ELR (cell line): ENCODE results near the gene B3GNT9.

ENCODE experiments used
- DNase-seq: peaks from one replicate; pipeline ENCODE4 v3.0.0-alpha.2; 2015; ENCODE audit warnings: low read depth

Gene B3GNT9

DNA sequence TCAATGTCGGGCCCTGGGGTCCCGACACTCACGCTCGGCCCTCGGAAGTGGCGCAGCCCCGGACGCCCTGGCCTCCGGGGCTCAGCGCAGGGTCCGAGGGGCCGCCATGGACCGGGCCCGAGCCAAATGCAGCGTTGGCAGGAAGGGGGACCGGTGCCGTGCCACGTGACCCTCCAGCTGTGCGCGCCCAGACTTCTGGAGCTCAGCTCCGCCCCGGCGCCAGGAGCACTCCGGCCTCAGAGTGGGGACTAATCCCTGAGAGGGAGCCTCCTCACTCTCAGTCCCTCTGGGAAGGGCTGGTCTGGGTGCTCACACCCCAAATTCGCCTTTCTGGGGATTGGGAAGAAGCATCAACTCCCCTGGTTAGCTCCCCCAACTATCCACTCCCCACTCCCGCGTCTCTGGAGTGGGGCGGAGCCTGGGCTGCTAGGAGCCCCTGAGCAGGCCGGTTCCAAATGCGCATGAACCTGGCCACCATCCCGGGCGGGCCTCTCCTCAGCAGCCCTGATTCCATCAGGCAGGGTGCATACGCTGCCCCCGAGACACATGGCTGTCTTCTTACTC is at the start of gene B3GNT9:
Gene B3GNT9 (minus strand): TSS at position 166 of the 564 bp plus-strand sequence. CDS start 513 bp downstream, outside the sequence.
- DNase-seq = peak; percentile 83

GRCh38 chr16:67200491-67200890 is 49.7 kb upstream of the B3GNT9 start:
- no peak for DNase-seq

- DNase-seq = no peak
Observed at GRCh38 chr16:67199808-67200198, 49.0 kb upstream of the B3GNT9 start.

GRCh38 chr16:67199011-67199807 is 48.4 kb upstream of the B3GNT9 start, which contains the start of gene ELMO3:
Gene ELMO3, plus strand, starts transcription at chr16:67199131. Its CDS starts 196 bp downstream, at chr16:67199327.
- DNase-seq = no peak

GRCh38 chr16:67198238-67198734 is 47.5 kb upstream of the B3GNT9 start:
- peak; percentile 46 for DNase-seq

GRCh38 chr16:67197704-67198103 is 46.9 kb upstream of the B3GNT9 start:
- no peak for DNase-seq

DNA sequence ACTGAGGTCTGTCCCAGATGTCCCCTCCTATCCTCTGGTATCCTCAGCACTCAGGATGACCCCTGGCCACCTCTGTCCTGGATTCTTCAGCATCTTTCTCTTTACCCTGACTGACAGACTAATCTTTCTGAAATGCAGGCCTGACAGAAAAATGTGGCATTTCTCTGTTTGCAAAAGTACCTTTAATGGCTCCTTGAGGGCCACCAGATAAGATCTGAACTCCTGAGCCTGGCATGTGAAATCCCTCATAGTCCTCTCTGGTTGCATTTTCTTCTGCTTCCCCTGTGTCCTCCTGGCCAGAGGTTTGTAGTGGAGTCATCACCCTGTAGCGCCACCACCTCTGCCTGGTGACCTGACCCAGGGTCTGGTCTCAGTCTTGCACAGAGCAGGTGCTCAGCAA is 46.1 kb upstream of the B3GNT9 start:
- no peak for DNase-seq

- no peak for DNase-seq
Observed at GRCh38 chr16:67195676-67196075, 44.9 kb upstream of the B3GNT9 start.

DNA sequence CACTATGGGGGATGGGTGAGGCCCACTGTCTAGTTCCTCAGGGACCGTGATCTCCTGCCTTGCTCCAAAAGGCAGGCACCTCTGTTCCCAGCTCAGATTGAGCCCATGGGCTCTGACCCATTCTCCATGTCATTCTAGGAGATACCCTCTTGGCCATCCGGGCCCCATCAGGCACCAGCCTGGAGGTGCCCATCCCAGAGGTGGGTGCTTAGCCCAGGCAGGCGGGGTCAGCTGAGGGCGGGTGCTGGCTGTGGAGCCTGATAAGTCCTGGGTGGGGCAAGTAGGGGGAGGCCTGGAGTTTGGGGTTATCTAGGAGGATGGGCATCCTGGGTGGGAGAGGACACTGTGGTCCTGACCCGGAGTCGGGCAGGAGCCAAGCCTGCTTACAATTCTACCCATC is 43.5 kb upstream of the B3GNT9 start:
- DNase-seq = no peak

DNA sequence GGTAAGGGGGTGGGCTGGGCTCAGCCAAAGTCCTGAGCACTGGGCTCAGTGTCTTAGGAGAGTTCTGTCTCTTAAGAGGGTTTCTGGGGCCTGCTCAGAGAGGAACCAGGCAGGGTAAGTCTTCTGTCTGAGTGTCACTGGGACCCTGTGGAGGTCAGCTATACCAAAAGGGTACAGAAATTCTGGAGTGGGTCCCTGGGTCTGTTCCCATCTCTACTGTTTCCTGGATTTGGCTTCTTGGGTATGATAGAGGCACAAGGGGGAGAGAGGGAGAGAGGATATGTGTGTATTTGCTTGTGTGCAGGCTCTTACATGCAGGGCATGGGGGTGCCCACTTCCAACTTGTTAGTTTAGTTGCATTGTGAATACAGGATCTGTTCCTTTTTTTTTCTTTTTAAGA is 42.7 kb upstream of the B3GNT9 start:
- DNase-seq = no peak

- no peak for DNase-seq
Observed at GRCh38 chr16:67192781-67193361, 42.1 kb upstream of the B3GNT9 start.

GRCh38 chr16:67191995-67192681 is 41.3 kb upstream of the B3GNT9 start, which contains the start of gene E2F4:
Gene E2F4, plus strand, starts transcription at chr16:67192155. Its CDS starts 73 bp downstream, at chr16:67192228.
- DNase-seq = peak; percentile 96

DNA sequence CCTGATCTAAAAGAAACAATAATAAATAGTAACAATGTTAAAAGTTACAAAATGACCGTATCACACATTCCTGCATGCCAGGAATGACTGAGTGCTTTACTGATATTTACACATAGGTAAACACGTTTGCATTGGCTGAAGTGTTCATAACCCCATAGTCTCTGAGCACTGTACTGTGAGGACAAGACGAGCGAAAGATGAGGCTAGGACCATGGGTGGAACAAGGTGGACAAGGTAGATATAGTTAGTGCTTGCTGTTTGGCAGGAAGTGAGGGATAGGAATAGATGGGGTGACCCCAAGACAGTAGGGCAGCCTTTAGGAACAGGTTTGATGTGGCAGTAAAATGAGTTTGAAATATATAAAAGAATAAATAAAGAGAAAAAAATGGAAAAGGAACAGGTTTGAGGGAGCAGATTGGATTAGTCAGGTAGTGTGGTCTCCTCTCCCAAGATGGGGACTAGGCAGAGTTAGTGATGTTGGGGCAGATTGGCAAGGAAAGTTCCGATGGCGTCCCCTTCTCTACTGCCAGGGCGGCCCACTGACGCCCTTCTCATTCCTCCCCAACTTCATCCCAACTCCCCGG is 40.7 kb upstream of the B3GNT9 start:
- no peak for DNase-seq

GRCh38 chr16:67190448-67191399 is 39.9 kb upstream of the B3GNT9 start:
- peak; percentile 59 for DNase-seq

- DNase-seq = no peak
Observed at GRCh38 chr16:67190041-67190440, 39.2 kb upstream of the B3GNT9 start, which contains the start of gene EXOC3L1. Gene EXOC3L1, minus strand, starts transcription at chr16:67190136. Its CDS starts 460 bp downstream, at chr16:67189676.

DNA sequence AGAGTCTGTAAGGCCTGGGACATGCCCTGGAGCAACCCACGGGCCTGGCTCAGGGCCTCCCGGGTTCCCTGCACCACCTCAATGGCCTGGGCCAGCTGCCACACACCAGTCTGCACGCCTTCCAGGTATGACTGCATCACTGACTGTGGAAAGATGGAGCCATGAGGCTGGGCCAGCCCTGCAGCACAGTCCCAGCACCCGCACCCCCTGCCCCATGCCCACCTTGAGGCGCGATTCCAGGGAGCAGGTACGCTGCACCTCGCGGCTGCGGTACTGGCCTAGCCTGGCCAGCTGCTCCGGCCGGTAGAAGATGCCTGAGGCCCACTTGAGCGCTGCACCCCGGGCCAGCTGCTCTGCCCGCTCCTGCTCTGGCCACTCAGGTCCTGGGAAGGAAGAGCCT is 38.0 kb upstream of the B3GNT9 start:
- DNase-seq = no peak

GRCh38 chr16:67188323-67188722 is 37.5 kb upstream of the B3GNT9 start:
- no peak for DNase-seq

DNA sequence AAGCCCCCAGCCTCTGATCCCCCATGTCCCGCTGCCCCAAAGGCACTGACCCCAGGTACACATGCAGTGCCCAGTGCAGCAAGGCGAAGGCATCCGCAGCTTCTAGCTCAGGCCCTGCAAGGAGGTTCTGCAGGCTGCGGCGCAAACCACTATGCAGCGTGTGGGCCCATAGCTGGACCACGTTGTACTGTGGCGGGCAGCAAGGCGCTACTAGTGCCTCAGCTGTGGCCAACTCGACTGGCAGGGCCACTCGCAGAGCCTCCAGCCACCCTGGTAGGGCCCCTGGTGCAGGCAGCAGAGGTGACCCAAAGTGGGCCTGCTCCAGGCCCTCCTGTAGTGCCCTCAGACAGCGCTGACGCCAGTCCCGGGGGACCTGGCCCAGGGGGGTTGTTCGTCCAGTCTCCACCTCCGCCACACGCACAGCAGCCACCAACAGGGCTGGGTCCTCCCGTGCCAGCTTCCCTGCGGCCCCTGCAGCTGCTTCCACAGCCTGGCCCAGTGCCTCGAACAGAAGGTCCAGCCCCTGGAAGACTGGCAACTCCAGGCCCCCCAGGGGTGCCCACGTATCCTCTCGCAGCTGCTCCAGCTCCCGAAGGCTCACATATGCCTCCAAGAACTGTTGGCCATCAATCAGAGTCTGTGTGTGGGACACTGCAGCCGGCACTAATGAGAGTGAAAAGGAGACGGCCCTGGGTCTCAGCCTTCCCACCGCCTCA is 36.5 kb upstream of the B3GNT9 start:
- no peak for DNase-seq

- peak; percentile 64 for DNase-seq
Observed at GRCh38 chr16:67186550-67186950, 35.8 kb upstream of the B3GNT9 start.

GRCh38 chr16:67185651-67186134 is 34.9 kb upstream of the B3GNT9 start:
- DNase-seq = no peak
